ENCODE results near the gene MGME1. TPM values are rescaled to one million over a fixed set of nuclear protein-coding genes. Genes with fewer than 3 reads are reported as not detected.
"Not testable (repeated sequence)": the region's sequence is repeated elsewhere in the genome, so short reads cannot be mapped to it uniquely, and the experiment has no call there.

MGME1 gene
- total RNA-seq, 2 donors from 2014 or later, result 7.4 to 8.8 TPM

DNA sequence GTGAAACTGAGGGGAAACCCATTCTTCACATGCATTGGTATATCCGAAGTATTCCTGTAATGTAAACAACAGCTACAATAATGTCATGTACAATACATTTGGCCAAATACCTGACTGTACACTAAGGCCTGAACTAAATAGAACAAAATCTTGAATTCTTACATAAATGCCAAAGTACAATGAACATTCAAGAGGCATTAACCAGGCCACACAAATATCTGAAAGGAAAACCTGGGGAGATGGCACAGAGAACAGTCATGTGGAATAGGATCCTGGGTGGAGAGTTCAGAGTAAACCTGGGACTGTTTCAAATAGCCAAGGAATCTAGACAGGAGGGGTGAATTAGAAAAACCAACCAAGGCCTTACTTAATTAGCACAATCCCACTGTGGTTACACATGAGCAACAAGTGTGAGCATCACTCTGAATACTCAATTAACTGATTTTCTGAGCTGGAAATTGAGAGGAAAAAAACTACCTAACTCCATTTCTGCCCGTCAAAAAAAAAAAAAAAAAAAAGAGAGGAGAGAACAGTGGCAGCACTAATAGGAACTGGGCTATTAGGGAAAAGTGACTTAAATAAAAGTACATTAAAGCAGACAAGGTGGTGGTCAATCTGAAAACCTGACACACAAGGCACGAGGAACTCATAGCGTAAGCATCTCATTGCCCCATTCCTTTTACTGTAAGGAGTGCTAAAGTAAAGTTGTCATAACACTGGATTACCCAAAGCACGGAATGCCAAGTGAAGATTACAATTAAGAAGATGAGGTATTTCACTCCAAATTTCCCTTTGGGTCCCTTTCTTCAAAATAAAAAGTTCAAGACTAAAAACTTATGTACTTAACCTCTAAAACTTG lies 11.1 kb upstream of the MGME1 start:
- TF ChIP-seq, protein P1, sequence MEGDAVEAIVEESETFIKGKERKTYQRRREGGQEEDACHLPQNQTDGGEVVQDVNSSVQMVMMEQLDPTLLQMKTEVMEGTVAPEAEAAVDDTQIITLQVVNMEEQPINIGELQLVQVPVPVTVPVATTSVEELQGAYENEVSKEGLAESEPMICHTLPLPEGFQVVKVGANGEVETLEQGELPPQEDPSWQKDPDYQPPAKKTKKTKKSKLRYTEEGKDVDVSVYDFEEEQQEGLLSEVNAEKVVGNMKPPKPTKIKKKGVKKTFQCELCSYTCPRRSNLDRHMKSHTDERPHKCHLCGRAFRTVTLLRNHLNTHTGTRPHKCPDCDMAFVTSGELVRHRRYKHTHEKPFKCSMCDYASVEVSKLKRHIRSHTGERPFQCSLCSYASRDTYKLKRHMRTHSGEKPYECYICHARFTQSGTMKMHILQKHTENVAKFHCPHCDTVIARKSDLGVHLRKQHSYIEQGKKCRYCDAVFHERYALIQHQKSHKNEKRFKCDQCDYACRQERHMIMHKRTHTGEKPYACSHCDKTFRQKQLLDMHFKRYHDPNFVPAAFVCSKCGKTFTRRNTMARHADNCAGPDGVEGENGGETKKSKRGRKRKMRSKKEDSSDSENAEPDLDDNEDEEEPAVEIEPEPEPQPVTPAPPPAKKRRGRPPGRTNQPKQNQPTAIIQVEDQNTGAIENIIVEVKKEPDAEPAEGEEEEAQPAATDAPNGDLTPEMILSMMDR (IDR thresholded peaks at IDR 0.05), result no peak
- ATAC-seq (ENCODE audit: insufficient number of reproducible peaks, low FRiP score, low read depth) (no peak), DNase-seq (ENCODE audit: low spot score) (no peak)
- no peaks in the 10 kb centered on the region for H3K9me3 ChIP-seq
- peak overlapping the region in 1 of 2 donors; percentile 10 for H3K27ac ChIP-seq
- no peaks in the 10 kb centered on the region for H3K27me3 ChIP-seq (replicated peaks; ENCODE audit: insufficient read depth)
- peaks cover 27 to 54% of the 10 kb centered on the region in 2 donors for H3K4me1 ChIP-seq (ENCODE audit: control insufficient read depth in 1 of 2, low read depth in 2 of 2)
- no peak overlapping the region for H3K4me3 ChIP-seq
- peaks cover 20% of the 10 kb centered on the region for H3K36me3 ChIP-seq

DNA sequence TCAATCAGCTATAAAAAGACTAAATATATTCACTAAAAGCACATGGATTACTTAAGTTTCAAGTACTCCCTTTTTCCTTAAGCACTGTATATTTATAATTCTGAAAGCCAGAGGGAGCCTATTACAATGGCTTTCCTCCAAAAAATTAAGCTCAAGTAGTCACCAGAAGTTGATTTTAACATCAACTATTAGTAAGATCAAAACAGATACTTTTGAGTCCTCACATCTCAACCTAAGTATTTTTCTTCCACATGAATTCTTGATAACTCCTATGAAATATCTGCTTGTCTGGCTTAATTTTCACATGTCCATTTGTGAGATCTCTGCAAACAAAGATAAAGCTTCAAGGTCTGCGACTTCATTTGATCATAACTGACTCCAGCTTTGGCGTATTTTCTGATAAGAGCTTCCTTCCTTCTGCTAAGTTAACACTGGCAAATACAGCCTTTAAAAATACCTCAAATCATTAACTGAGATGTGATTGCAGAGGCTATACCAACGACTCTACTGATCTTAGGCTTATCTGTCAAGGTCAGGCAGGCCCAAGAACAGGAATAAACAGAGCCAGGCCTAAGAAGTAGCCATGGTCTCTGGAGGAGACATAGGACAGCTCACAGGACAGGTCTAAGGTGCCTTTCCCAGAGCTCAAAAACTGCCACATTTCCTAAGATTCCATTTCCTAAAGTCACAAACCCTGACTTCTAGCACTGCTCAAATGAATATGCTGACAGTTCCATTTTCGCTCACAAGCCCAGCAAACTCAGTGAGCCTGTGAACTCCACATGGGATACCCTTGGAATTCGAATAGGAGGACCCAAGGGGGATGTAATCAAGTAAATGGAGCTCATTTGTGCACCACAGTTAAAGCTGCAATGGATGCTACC lies 10.2 kb upstream of the MGME1 start:
- Histone ChIP-seq H3K36me3 (peaks cover 13% of the 10 kb centered on the region), H3K27me3 (replicated peaks; ENCODE audit: insufficient read depth) (no peaks in the 10 kb centered on the region), H3K27ac (peak overlapping the region in 1 of 2 donors; percentile 1), H3K4me1 (ENCODE audit: control insufficient read depth in 1 of 2, low read depth in 2 of 2) (peaks cover 27 to 58% of the 10 kb centered on the region in 2 donors), H3K4me3 (no peak overlapping the region), H3K9me3 (no peaks in the 10 kb centered on the region)
- ATAC-seq (ENCODE audit: insufficient number of reproducible peaks, low FRiP score, low read depth) (no peak), DNase-seq (ENCODE audit: low spot score) (no peak)
- TF ChIP-seq, protein P1 (IDR thresholded peaks at IDR 0.05), result no peak

DNA sequence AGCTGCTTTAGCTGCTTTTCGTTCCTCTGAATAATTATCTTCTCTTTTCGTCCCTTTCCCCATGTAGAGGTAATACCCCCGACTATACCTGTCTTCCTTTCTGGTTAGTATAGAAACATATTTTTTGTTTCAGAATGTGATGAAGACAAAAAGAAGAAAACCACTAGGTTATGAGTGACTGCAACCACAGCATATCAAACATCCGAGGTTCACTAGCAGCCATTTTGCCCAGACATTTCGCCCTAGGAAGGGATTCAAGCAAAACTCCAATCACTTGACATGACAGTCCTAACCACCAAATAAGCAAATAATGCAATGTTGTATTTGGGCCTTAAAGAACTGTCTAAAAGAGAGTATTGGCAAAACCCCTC lies 9.6 kb upstream of the MGME1 start:
- Histone ChIP-seq H3K4me1 (ENCODE audit: control insufficient read depth in 1 of 2, low read depth in 2 of 2) (peaks cover 27 to 58% of the 10 kb centered on the region in 2 donors), H3K27me3 (replicated peaks; ENCODE audit: insufficient read depth) (no peaks in the 10 kb centered on the region), H3K36me3 (peaks cover 7% of the 10 kb centered on the region), H3K9me3 (no peaks in the 10 kb centered on the region), H3K27ac (no peak overlapping the region), H3K4me3 (no peak overlapping the region)
- DNase-seq (ENCODE audit: low spot score) (no peak), ATAC-seq (ENCODE audit: insufficient number of reproducible peaks, low FRiP score, low read depth) (no peak)
- TF ChIP-seq, protein P1 (IDR thresholded peaks at IDR 0.05), result no peak

DNA sequence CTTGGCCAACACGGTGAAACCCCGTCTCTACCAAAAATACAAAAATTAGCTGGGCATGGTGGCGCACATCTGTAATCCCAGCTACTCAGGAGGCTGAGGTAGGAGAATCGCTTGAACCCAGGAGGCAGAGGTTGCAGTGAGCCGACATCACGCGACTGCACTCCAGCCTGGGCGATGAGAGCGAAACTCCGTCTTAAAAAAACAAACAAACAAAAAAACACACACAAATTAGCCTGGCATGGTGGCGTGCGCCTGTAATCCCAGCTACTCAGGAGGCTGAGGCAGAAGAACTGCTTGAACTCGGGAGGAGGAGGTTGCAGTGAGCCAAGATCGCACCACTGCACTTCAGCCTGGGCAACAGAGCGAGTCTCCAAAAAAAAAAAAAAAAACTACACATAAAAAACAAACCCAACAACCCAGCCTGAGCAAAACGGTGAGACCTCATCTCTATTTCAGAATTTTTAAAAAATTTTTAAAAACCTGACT lies 8.4 kb upstream of the MGME1 start:
- not testable (repeated sequence) for H3K27ac ChIP-seq; H3K27me3 ChIP-seq (replicated peaks; ENCODE audit: insufficient read depth); ATAC-seq (ENCODE audit: insufficient number of reproducible peaks, low FRiP score, low read depth); H3K9me3 ChIP-seq; DNase-seq (ENCODE audit: low spot score); H3K36me3 ChIP-seq
- peaks cover 30 to 68% of the 10 kb centered on the region in 2 donors for H3K4me1 ChIP-seq (ENCODE audit: control insufficient read depth in 1 of 2, low read depth in 2 of 2)
- peak overlapping the region; percentile 30 for H3K4me3 ChIP-seq

DNA sequence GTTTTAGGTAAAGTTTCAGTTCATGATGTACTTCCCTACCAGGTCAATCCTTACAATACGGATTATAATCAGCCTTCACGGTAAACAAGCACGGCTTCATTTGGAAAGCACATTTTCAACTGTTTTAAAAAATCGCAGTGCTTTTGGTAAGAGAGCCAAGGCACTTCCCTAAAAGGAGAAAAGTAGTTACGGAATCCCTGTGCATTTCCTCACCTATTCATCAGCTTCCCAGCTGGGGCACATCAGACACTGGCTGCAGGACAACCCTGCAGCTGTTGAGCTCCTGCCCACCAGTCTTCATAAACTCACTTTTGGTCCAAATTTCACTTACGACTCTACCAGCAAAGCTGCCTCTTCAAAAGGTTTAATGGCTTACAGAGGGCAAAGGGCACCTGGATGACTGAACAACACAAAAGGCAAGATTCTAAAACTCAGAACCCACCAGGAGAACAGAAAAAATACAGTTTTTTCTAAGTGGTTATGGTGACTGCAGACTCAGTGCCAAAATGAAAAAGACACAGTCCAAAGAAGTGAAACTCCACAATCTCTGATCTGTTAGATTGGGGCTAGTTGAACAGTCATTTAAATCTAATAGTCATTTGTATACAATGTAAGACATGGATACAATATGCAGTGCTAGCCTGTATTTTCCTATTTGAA lies 7.8 kb upstream of the MGME1 start:
- DNase-seq (ENCODE audit: low spot score) (no peak), ATAC-seq (ENCODE audit: insufficient number of reproducible peaks, low FRiP score, low read depth) (no peak)
- H3K4me1 ChIP-seq (ENCODE audit: control insufficient read depth in 1 of 2, low read depth in 2 of 2), result peaks cover 30 to 74% of the 10 kb centered on the region in 2 donors
- peak overlapping the region in 1 of 2 donors; percentile 13 for H3K27ac ChIP-seq
- H3K4me3 ChIP-seq, result peak overlapping the region; percentile 30
- no peaks in the 10 kb centered on the region for H3K27me3 ChIP-seq (replicated peaks; ENCODE audit: insufficient read depth)
- TF ChIP-seq, protein P1 (IDR thresholded peaks at IDR 0.05), result no peak
- H3K9me3 ChIP-seq, result no peaks in the 10 kb centered on the region
- peaks cover 2% of the 10 kb centered on the region for H3K36me3 ChIP-seq
